Brain microvascular endothelial cell (primary cell): ENCODE results near the gene EVA1B.
A peak's percentile ranks its signal among the peaks of the same experiment; 100 is the strongest.

Source experiments
- DNase-seq: peaks from one replicate; pipeline ENCODE4 v3.0.0-alpha.2; 2020
- H3K27ac ChIP-seq: fragments of 250-450 bp; sonication (Bioruptor Pico); 2 replicates; pipeline ENCODE4 v1.5.1; 2020; ENCODE audit warnings: mild to moderate bottlenecking, moderate library complexity
- H3K27me3 ChIP-seq: fragments of 250-450 bp; sonication (Bioruptor Pico); replicated peaks from 2 replicates; pipeline ENCODE4 v1.5.1; 2020; ENCODE audit warnings: mild to moderate bottlenecking
- H3K36me3 ChIP-seq: fragments of 250-450 bp; sonication (Bioruptor Pico); replicated peaks from 2 replicates; pipeline ENCODE4 v1.5.1; 2020; ENCODE audit warnings: mild to moderate bottlenecking
- H3K4me3 ChIP-seq: 2 replicates; pipeline ENCODE4 v1.5.1; 2011; ENCODE audit warnings: low read depth, mild to moderate bottlenecking, control low read depth, low read length, moderate library complexity
- CTCF ChIP-seq: IDR thresholded peaks from 2 replicates; pipeline ENCODE4 v1.5.1; 2011; ENCODE audit warnings: low read depth, mild to moderate bottlenecking, moderate library complexity, low read length, control low read depth, inconsistent platforms; ENCODE audit errors: missing control alignments
- in situ Hi-C: cut with HindIII; loops from 2 replicates; pipeline ENCODE4 v1.10.0; 2017; ENCODE audit warnings: low sequenced_read_pairs, low pct_ligation_motif_present

EVA1B gene

DNA sequence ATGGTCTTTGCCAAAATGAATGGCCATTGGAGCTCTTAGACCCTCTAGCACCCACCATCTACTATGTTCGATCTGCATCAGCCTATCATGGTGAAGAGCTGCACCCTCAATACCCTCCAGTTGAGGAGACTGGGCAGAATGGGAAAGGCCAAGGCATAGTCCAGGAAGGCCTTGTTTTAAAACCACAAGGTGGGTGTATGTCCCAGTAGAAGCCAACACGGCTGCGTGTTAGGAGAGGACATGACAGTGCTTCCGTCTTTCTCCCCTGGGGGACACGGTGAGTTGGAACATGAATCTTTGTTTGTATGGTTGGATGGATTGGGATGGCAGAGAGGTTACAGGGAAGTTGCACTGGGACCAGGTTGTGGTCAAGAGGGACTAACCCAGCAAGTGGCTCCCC lies 35.9 kb downstream of the EVA1B start:
- Histone ChIP-seq H3K4me3 (no peak overlapping the region), H3K27ac (no peak overlapping the region), H3K36me3 (peaks cover 68% of the 10 kb centered on the region), H3K27me3 (no peaks in the 10 kb centered on the region)
- no peak for TF ChIP-seq CTCF
- in situ Hi-C loops = loop anchor here (10.0 kb wide), 1 partner anchor 153 kb away; no protein-coding TSS in a partner anchor
- DNase-seq = no peak

DNA sequence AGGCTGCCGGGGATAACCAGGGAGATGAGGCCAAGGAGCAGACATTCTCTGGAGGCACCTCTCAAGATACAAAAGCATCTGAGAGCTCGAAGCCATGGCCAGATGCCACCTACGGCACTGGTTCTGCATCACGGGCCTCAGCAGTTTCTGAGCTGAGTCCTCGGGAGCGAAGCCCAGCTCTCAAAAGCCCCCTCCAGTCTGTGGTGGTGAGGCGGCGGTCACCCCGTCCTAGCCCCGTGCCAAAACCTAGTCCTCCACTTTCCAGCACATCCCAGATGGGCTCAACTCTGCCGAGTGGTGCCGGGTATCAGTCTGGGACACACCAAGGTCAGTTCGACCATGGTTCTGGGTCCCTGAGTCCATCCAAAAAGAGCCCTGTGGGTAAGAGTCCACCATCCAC lies 36.6 kb downstream of the EVA1B start:
- no peak for DNase-seq
- in situ Hi-C loops = loop anchor here (10.0 kb wide), 1 partner anchor 152 kb away; no protein-coding TSS in a partner anchor
- TF ChIP-seq CTCF = no peak
- no peak overlapping the region for H3K27ac ChIP-seq
- H3K36me3 ChIP-seq = peaks cover 63% of the 10 kb centered on the region
- H3K27me3 ChIP-seq = no peaks in the 10 kb centered on the region
- H3K4me3 ChIP-seq = no peak overlapping the region

DNA sequence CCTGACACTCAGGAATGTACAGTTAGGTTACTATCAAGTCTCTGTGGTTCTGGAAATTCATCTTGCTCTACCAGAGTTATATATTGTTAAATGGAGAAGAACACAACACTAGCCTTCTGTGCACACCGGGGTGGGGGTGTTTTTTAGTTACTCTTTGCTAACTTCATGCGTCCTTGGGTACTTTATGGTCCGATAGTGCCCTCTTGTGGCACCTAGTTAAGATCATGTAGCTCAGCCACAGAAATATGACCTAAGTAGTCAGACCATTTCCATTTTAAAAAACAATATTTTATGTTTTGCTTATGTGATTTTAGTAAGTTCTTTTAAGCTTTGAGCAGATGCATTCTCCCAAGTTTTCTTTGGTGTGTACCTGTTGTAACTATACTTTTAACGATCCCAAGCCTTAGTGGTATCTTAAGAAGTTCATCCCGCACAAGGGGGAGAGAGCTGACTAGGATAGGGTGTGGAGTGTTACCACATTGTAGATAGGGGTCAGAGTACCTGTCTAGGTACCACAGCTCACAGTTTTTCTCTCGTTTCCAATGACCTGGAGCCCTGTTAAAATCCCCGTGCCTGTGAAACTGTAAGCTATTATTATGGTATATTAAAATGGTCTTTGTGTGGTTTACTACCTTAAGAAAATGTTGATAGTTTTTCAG lies 37.9 kb downstream of the EVA1B start:
- Histone ChIP-seq H3K27me3 (no peaks in the 10 kb centered on the region), H3K4me3 (no peak overlapping the region), H3K27ac (peak overlapping the region; percentile 1), H3K36me3 (peaks cover 51% of the 10 kb centered on the region)
- peak; percentile 87 for DNase-seq
- in situ Hi-C loops = loop anchor here (10.0 kb wide), 1 partner anchor 151 kb away; no protein-coding TSS in a partner anchor
- peak; percentile 67 for TF ChIP-seq CTCF

DNA sequence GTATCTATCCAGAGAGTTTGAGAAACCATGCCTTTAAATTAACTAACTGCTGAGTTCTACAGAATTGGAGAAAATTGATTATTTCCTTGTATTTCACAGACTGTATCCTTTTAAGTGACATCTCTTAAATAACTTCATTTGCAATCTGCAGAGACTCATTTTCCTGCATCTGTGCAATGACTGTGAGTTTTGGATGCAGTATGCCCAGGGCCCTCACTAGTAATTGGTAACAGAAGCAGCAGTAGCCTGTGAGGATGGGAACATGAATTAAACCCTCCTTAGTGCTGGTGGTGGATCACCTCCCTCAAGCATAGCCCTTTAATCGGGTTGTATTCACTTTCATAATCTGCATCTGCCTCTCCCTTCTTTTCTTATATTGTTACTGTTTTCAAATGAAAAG lies 38.9 kb downstream of the EVA1B start:
- Histone ChIP-seq H3K27me3 (no peaks in the 10 kb centered on the region), H3K36me3 (peaks cover 46% of the 10 kb centered on the region), H3K4me3 (no peak overlapping the region), H3K27ac (no peak overlapping the region)
- in situ Hi-C loops = loop anchor here (10.0 kb wide), 1 partner anchor 150 kb away; no protein-coding TSS in a partner anchor
- TF ChIP-seq CTCF = no peak
- no peak for DNase-seq

GRCh38 chr1:36284061-36284460 lies 39.4 kb downstream of the EVA1B start:
- DNase-seq = no peak
- Histone ChIP-seq H3K4me3 (no peak overlapping the region), H3K36me3 (peaks cover 44% of the 10 kb centered on the region), H3K27ac (no peak overlapping the region), H3K27me3 (no peaks in the 10 kb centered on the region)
- in situ Hi-C loops = loop anchor here (10.0 kb wide), 1 partner anchor 149 kb away; no protein-coding TSS in a partner anchor
- TF ChIP-seq CTCF = no peak
